Ishikawa (cell line): Measurements from ENCODE around the gene GNPTAB.

Experiments used
- FOXM1 ChIP-seq: IDR thresholded peaks from 2 replicates; pipeline ENCODE4 v1.6.1; 2012; ENCODE audit warnings: low read depth, borderline replicate concordance
- MAX ChIP-seq: IDR thresholded peaks from 2 replicates; pipeline ENCODE4 v1.6.1; 2012

- no peak for TF ChIP-seq FOXM1
- TF ChIP-seq MAX, result no peak
These were observed 2.1 kb downstream of the GNPTAB start for GRCh38 chr12:101828463-101829196.
